ENCODE results near the gene OR2K2. TPM values are rescaled to one million over a fixed set of nuclear protein-coding genes. Genes with fewer than 3 reads are reported as not detected.

Gene OR2K2
- total and polyA plus RNA-seq, 2 donors (not counting 3 experiments of a cell fraction or from before 2014, with no cell fraction given), result not detected

Other genes with a start within 250 kb of the OR2K2 start
- 72.3 and 89.3 TPM in 2 replicates for gene ECPAS, start 154.2 kb upstream of the OR2K2 start, total RNA-seq
- 12.0 and 17.9 TPM in 2 replicates for gene ECPAS, start 154.2 kb upstream of the OR2K2 start, polyA plus RNA-seq
- gene ZNF483, start 195.0 kb upstream of the OR2K2 start, total RNA-seq, result 1.8 and 2.0 TPM in 2 replicates
- 0.14 and 0.23 TPM in 2 replicates for gene ZNF483, start 195.0 kb upstream of the OR2K2 start, polyA plus RNA-seq